Medulla oblongata (tissue), 1 donor: ENCODE measurements around the gene TPSB2.
"Not testable (repeated sequence)": the region's sequence is repeated elsewhere in the genome, so short reads cannot be mapped to it uniquely, and the experiment has no call there.

ENCODE experiments used
- DNase-seq: peaks from one replicate; pipeline ENCODE4 v3.0.0-alpha.2; 2015; ENCODE audit errors: extremely low spot score

TPSB2 gene

DNA sequence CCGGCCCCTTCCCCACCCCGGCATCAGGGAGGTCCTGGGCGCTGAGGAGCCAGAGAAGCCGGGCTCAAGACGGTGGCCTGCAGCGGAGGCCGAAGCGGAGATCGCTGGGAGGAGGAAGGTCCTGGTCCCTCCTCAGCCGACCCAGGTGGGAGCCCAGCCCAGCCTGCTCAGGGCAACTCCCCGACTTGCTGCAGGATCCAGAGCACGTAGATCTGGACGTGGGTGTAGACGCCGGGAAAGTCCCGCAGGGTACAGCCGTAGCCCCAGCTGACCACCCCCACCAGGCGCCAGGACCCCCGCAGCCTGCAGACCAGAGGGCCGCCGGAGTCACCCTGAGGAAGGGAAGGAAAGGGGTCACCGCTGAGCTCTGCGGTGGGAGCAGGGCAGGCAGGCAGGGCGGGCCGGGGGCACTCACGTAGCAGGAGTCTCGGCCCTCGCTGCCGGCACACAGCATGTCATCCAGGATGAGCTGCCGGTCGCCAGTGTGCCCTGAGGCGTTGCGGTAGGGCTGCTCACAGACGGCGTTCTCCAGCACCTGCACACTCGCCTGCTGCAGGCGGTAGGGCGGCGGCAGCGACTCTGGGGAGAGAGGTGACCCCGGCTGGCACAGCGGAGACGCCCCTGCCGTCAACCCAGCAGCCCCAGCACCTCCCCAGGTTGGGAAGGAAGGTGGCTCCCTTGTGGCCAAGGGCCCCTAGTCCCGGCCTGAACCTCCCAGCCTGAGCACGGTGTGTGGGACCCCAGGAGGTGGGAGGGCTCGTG, 31.3 kb upstream of the TPSB2 start:
- DNase-seq: no peak

DNA sequence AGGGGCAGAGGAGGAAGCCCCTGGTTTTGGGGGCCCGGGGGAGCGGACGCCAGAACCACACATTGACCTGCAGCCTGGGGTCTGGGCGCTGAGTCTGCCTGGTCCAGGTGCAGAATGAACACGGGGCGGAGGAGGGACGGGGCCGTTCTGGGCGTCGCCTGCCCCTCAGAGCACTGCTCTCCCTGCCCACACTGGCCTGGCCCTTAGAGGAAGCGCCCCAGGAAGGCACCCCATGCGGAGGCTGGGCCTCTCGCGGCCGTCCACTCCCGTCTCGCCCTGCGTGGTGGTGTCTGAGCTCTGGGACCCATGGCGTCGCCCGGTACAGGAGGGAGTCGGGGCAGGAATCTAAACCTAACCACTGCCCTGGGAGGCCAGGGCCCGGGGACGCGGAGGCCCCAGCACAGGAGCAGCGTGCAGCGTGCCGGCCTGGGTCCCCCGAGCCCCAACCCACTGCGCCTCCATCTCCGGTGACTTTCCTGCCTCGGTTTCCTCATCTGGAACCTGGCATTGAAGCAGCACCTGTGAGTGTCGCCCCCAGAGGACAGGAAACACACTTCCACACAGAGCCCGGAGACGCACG, 30.2 kb upstream of the TPSB2 start:
- no peak for DNase-seq

DNA sequence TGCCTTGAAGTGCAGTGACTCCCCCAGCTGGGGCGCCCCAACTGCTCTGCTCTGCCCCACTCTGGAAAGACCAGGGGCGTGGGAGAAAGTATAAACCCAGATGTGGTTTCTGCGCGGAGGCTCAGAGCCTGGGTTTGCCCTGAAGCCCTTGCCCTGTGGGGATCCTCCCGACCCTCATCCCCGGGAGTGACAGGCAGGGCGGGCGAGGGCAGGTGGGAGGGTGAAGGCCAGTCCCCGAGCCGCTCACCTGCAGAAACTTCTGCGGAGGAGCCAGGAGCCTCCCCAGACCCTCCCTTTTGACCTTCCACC, 29.7 kb upstream of the TPSB2 start:
- DNase-seq: no peak

DNA sequence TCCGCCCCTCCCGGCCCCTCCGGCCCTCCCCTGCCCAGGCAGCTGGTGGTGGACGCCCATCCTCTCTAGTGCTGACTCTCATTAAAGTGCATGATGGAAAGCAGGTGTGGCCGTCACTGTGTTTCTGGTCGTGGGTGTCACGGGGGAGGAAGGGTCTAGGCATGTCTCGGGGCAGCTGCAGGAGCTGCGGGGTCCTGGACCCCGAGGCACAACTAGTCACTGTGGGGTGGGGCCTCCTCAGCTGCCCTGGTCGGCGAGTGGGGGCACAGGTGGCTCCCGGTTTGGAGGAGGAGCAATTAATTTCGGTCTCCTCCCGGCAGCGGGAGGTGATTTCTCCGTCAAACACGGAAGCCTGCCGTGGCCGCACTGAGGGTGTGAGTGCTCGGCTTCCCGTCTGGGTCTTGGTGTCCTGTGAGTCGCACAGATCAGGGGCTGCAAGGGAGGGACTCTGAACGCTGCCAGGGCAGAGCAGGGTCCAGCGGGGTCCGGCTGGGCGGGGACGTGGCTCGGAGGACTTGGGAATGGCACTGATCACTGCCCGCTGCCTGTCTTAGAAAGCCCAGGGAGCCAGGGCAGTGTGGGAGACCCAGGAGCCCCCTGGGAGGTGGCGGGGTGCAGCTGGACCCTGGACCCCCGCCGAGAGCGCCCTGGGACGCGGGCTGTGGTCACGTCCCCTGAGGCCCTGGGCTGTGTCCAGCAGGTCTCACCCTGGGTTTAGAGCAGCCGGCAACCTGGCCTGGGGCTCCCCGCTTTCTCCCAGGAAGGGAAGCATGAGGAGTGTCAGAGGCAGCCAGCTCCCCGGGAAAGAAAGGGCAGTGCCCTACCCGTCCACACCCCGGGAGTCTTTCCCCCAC, 29.1 kb upstream of the TPSB2 start:
- no peak for DNase-seq

DNA sequence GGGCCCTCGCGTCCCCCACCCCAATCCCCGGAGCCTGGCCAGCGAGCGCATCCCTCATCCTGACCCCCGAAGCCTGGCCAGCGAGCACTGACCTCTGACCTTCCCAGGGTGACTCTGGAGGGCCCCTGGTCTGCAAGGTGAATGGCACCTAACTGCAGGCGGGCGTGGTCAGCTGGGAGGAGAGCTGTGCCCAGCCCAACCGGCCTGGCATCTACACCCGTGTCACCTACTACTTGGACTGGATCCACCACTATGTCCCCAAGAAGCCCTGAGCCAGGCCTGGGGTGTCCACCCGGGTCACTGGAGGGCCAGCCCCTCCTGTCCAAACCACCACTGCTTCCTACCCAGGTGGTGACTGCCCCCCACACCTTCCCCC, 28.2 kb upstream of the TPSB2 start:
- no peak for DNase-seq

DNA sequence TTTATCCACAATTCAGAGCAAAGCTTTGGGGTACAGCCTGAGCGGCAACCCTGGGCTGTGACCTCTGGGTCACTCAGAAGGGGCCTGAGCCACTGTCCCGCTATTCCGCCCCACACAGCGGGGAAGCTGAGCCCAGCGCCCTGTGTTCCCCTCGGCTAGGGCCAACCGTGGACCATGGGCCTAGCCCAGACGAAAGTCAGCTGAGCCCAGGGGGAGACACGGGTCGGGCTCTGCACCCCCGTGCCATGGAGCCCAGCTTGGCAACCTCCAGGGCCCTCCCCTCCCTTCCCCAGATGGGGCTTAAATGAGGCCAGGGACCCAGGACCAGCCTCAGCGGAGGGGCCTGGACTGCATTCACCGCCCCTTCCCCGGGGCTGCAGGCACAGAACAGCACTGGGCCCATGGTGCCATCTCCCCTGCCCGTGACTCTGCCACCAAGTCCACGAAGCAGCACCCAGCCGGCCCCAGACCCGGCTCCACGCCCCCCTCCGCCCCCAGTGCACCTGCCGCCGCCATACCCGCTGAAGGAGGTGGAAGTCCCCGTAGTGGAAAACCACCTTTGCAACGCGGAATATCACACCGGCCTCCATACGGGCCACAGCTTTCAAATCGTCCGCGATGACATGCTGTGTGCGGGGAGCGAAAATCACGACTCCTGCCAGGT, 27.7 kb upstream of the TPSB2 start:
- no peak for DNase-seq

DNA sequence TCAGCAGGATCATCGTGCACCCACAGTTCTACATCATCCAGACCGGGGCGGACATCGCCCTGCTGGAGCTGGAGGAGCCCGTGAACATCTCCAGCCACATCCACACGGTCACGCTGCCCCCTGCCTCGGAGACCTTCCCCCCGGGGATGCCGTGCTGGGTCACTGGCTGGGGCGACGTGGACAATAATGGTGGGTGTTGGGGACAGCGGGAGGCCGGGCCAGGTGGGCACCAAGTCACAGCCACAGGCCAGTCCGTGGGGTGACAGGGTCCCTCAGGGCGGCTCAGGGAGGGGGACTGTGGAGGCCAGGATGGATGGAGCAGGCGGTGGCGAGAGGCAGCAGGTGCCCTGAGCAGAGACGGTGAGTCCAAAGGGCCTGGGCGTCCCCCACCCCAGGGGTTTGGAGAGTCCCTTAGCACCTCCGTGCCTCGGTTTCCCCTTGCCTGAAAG, 26.9 kb upstream of the TPSB2 start:
- DNase-seq: no peak

DNA sequence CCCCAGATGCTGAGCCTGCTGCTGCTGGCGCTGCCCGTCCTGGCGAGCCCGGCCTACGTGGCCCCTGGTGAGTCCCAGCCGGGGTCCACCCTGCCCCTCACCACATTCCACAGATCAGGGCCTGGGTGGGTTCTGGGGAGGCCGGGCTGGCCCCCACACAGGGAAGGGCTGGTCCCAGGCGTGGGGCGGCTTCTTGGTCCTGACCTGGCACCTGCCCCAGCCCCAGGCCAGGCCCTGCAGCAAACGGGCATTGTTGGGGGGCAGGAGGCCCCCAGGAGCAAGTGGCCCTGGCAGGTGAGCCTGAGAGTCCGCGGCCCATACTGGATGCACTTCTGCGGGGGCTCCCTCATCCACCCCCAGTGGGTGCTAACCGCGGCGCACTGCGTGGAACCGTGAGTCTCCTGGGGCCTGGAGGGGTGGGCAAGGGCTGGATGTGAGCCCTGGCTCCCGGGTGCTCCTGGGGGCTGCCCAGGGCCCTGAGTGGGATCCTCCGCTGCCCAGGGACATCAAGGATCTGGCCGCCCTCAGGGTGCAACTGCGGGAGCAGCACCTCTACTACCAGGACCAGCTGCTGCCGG, 26.4 kb upstream of the TPSB2 start:
- not testable (repeated sequence) for DNase-seq

DNA sequence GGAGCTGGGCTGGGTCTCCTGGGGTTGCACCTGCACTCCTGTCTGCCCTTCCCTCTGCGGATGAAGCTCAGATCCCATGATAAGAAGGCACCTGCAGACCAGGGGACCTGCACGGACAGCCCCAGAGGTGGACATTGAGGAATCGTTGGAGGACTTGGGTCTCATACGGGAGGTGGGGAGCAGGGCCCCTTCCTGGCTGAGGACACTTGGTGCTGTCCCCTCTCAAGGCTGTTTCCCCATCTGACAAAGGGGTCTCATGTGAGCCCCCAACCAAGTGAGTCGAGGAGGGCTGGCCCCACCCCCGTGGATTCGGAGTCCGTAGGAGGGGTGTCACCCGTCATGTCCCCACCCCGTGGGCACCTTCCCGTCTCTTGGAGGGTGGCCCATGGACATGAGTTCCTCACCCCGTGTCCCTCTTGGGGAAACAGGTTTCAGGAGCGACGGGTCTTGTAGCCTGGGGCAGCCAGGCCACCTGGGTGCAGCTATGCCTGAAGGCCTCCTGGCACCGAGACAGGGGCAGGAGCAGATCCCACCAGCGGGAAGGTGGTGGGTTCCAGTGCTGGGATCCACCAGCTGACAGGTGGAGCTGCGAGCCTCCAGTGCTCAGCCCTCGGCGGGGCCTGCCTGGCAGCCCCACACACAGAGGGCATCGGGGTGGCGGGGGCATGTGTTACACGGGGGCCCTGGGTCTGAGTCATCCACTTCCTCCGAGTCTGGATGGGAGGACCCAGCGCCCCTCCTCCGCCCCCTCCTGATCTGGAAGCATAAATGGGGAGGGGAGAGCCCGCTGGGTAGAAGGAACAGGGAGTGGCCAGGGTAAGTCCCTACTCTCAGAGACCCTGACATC, 25.5 kb upstream of the TPSB2 start, which contains the start of gene TPSD1:
Gene TPSD1 (plus strand): TSS at position 794 of the 847 bp plus-strand sequence. CDS start 212 bp downstream, outside the sequence.
- not testable (repeated sequence) for DNase-seq

DNA sequence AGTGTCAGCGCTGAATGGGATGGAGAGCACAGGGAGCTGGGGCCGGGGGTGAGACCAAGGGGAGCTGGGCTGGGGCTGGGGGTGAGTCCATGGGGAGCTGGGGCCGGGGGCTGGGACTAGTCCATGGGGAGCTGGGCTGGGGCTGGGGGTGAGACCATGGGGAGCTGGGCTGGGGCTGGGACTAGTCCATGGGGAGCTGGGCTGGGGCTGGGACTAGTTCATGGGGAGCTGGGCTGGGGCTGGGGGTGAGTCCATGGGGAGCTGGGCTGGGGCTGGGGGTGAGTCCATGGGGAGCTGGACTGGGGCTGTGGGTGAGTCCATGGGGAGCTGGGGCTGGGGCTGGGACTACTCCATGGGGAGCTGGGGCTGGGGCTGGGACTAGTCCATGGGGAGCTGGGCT, 24.8 kb upstream of the TPSB2 start:
- DNase-seq: not testable (repeated sequence)

DNA sequence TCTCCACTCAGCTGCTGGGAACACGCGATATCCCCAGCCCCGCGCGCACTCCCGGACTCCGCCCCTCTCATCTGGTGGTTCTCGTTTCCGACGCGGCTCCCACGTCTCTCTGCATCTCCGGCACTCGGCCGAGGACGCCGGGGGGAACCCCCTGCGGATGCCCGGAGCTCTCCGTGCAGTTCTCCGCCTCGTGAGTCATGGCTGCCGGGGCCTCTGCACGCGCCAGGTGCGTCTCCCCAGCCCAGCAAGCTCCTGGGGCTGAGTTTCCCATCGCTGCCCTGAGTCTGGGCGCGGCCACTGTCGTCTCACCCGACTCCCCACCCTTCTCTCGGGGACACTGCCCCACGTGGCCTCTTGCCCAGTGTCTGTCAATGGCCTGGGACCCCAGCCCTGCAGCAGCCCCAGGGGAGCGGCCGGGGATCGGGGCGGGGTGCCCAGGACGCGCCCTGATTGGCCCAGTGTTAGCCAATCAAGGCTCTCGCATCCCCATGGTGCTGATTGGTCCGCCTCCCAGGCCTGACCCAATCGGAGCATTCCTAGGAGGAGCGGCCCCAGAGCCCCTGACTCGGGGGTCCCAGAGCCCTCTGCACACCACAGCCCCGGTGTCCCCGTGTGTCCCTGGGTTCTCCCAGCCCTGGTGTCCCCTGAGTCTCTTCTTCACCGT, 23.8 kb upstream of the TPSB2 start:
- not testable (repeated sequence) for DNase-seq

DNA sequence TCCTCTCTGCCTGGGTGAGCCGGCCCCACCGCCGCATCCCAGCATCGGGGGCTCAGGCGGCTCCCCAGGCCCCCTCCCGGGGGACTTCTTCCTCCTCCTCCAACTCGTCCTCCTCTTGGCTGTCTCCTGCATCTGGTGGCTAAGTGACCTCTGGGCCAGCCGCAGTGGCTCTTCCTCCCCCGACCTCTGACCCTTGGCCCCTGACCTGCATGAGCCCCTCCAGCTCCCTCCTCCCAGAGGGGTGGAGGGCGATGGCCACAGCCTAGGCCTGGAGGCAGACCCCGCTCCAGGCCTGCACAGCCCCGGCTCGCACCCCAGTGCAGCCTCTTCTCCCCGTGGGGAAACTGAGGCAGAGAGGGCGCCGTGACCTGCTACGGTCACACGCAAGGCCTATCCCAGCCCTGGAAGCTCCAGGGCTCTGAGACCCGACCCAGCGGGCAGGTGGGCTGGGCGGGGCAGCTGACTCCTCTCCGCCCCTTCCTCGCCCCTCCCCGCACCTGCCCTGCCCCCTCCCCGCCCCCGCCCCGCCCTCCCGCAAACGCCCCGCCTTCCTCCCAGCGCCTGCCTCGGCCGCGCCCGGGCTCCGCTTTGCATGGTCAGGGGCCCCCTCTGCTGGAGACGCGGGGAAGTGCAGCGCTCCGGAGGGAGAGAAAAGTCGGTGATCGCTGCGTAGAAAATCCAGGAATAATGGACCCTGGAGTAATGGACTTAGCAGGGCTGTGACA, 19.2 kb upstream of the TPSB2 start:
- DNase-seq: not testable (repeated sequence)

DNA sequence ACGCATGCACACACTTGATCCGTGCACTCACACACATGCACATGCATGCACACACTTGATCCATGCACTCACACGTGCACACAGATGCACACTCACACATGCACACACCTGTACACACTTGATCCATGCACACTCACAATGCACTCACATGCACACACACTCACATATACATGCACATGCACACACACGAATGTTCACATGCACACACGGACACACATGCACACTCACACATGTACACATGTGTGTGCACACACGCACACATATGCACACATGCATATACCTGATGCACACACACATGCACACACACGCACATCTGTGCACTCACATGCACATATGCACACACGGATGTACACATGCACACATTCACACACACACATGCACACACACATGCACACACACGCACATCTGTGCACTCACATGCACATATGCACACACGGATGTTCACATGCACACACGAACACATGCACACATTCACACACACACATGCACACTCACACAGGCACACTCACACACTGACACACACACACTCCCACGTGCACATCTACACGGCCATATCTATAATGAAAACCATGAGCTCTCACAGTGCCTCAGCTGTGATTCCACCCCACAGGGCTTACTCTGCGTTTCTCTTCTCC, 18.0 kb upstream of the TPSB2 start:
- DNase-seq: not testable (repeated sequence)

DNA sequence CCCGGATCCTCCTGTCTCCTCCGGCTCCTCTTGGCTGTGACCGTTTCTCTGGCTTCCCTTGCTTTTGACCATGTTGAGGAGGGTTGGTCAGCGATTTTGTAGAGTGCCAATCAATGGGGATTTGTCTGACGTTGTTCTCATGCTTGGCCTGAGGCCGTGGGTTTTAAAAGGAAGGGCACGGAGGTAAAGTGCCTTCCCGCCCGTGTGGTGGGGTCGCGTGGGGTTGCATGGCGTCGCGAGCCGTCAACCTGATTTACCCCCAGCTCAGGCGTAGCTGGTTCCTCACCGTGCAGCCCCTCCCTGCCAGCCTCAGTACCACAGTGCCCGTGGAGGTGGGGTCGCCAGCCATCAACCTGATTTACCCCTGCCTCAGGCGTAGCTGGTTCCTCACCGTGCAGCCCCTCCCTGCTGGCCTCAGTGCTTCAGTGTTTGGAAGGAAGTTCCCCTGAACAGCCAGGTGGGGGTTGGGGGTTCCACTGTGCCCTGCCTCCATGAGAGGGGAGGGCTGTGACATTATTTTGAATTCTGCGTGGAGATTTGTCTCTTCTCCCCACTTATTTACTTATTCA, 15.6 kb upstream of the TPSB2 start:
- no peak for DNase-seq

DNA sequence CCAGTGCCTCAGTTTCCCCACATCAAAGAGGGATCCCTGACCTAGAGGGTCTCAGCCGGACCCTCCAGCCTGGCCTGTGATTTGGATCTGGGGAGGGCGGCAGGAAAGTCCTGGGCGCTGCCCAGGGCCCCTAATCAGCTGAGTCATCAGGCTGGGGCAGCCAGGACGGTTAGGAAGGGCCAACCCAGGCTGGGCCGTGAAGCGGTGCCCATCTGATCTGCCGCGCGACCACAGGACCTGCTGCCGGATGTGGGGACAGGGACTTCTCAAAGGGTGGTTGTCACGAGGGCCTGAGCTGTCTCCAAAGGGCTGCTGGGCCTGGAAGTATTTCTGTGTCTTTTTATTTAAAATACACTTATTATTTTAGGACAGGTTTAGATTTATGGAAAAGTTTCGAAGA, 14.9 kb upstream of the TPSB2 start:
- no peak for DNase-seq

DNA sequence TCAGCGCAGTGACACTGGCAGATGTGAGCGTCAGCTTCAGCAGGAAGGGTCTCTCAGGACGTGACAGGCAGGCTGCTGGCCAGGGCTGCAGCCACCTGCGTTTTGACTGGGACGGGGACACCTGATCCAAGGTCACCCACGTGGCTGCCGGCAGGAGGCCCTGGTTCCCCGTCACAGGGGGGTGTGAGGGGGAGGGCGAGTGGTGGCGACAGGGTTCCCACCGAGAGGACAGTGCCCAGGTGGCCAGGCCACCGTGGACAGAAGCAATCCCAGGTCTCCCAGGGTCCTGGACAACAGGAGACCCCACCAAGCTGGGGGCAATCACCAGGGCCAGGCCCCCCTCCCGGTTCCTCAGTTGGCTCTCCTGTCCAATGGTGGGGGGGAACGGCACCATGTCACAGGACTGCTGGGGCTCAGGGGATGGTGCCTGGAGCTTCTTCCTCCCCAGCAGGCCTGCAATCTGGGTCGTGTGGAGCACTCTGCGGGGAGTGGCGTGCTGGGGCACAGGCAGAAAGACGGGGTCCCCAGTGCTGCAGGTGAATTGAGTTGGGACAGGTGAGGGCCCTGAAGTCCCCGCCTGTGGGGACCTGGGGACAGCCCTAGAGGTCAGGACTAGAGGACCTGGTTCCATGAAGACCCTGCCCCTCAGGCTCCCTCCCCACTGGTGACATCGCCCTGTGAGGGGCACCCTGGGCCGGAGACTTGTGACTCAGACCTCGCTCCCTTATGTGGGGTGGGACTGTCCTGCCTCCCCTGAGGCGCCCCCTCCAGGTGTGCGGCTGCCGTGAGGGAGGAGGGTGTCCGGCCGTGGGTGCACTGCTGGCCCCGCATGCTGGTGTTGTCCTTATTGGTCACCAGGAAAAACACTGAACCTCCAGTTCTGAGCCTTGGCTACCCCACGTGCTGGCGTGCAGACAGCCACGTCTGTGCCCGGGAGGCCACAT, 14.2 kb upstream of the TPSB2 start:
- DNase-seq: not testable (repeated sequence)

DNA sequence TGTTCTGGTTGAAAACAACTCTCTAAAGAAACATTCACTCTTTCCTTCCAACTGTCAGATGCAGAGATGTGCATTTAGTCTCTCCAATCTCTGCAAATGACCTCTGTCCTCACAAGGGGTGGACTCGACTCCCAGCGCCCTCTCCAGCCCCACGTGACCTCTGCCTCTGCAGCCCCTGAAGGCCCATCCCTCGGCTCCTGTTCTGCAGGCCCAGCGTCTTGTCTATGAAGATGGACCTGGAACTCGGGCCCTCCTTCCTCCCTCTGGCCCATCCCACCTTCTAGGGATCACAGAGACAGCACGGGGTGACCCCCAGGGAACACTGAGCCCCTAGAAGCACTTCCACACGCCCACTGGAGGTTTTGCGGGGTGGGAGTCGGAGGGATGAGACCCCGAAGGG, 13.4 kb upstream of the TPSB2 start:
- not testable (repeated sequence) for DNase-seq

DNA sequence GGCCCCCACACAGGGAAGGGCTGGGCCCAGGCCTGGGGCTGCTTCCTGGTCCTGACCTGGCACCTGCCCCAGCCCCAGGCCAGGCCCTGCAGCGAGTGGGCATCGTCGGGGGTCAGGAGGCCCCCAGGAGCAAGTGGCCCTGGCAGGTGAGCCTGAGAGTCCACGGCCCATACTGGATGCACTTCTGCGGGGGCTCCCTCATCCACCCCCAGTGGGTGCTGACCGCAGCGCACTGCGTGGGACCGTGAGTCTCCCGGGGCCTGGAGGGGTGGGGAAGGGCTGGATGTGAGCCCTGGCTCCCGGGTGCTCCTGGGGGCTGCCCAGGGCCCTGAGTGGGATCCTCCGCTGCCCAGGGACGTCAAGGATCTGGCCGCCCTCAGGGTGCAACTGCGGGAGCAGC, 11.1 kb upstream of the TPSB2 start:
- not testable (repeated sequence) for DNase-seq
